Tibial nerve (tissue), 3 donors: ENCODE data around the gene TMEM101.

Experiments used
- CTCF ChIP-seq, 5 experiments: fragments of 200-600 bp in 3 of 5; fragments of 450-650 bp in 2 of 5; sonication (generic) in 3 of 5; IDR thresholded peaks; one replicate each; pipeline ENCODE4 v1.5.1; 2016 to 2019; ENCODE audit warnings: antibody characterized with exemption in 5 of 5, mild to moderate bottlenecking in 3 of 5, moderate library complexity in 2 of 5
- POLR2A ChIP-seq, 2 donors: fragments of 450-650 bp; IDR thresholded peaks; one replicate each; pipeline ENCODE4 v1.6.1; 2017; ENCODE audit warnings: antibody characterized with exemption in 2 of 2, mild to moderate bottlenecking in 2 of 2, moderate library complexity in 2 of 2

GRCh38 chr17:44053125-44053872 is 38.5 kb upstream of the TMEM101 start:
- TF ChIP-seq POLR2A (IDR thresholded peaks at IDR 0.05) (no peak), CTCF (IDR thresholded peaks at IDR 0.05) (no peak)
